Right lobe of liver (tissue), 4 donors: ENCODE results near the gene GADL1.

Experiments
- CTCF ChIP-seq, 4 donors: fragments of 200-600 bp in 3 of 4; fragments of 450-650 bp in 1 of 4; IDR thresholded peaks; one replicate each; pipeline versions ENCODE4 v1.5.1 to v1.8.0; 2016 to 2022; ENCODE audit warnings: antibody characterized with exemption in 4 of 4, mild to moderate bottlenecking in 2 of 4
- POLR2A ChIP-seq: fragments of 450-650 bp; IDR thresholded peaks from one replicate; pipeline ENCODE4 v1.6.1; 2017; ENCODE audit warnings: antibody characterized with exemption, mild to moderate bottlenecking
- donor health status: DM: no; HTN: no; CAD: no.
- donor health status: DM: no; HTN: no; CAD: no.
- donor health status: DM: no; HTN: yes; CAD: no.

GRCh38 chr3:30719536-30719935 lies 174.9 kb downstream of the GADL1 start:
- TF ChIP-seq CTCF (IDR thresholded peaks at IDR 0.05) = no peak
- no peak for TF ChIP-seq POLR2A
